ENCODE results near the gene PLEKHA5. TPM values are rescaled to one million over a fixed set of nuclear protein-coding genes. Genes with fewer than 3 reads are reported as not detected.
"Not testable (repeated sequence)": the region's sequence is repeated elsewhere in the genome, so short reads cannot be mapped to it uniquely, and the experiment has no call there.

PLEKHA5 gene
- total RNA-seq, 1 donor from 2014 or later: 32.3 TPM

- Mint-ChIP-seq H3K4me3 (ENCODE audit: unreplicated experiment) (no peak overlapping the region), H3K4me1 (ENCODE audit: unreplicated experiment) (no peaks in the 10 kb centered on the region), H3K27me3 (ENCODE audit: unreplicated experiment) (no peaks in the 10 kb centered on the region), H3K9me3 (ENCODE audit: unreplicated experiment) (peaks cover 2% of the 10 kb centered on the region), H3K27ac (ENCODE audit: unreplicated experiment) (no peak overlapping the region), H3K36me3 (ENCODE audit: unreplicated experiment) (peaks cover 12% of the 10 kb centered on the region)
- TF ChIP-seq, protein P1, sequence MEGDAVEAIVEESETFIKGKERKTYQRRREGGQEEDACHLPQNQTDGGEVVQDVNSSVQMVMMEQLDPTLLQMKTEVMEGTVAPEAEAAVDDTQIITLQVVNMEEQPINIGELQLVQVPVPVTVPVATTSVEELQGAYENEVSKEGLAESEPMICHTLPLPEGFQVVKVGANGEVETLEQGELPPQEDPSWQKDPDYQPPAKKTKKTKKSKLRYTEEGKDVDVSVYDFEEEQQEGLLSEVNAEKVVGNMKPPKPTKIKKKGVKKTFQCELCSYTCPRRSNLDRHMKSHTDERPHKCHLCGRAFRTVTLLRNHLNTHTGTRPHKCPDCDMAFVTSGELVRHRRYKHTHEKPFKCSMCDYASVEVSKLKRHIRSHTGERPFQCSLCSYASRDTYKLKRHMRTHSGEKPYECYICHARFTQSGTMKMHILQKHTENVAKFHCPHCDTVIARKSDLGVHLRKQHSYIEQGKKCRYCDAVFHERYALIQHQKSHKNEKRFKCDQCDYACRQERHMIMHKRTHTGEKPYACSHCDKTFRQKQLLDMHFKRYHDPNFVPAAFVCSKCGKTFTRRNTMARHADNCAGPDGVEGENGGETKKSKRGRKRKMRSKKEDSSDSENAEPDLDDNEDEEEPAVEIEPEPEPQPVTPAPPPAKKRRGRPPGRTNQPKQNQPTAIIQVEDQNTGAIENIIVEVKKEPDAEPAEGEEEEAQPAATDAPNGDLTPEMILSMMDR (IDR thresholded peaks at IDR 0.05): no peak
- DNase-seq (ENCODE audit: extremely low spot score, unreplicated experiment): no peak
Measured at GRCh38 chr12:19332196-19332595, 202.7 kb downstream of the PLEKHA5 start.

- Mint-ChIP-seq H3K9me3 (ENCODE audit: unreplicated experiment) (peaks cover 5% of the 10 kb centered on the region), H3K4me3 (ENCODE audit: unreplicated experiment) (no peak overlapping the region), H3K36me3 (ENCODE audit: unreplicated experiment) (peaks cover 7% of the 10 kb centered on the region), H3K4me1 (ENCODE audit: unreplicated experiment) (peaks cover 7% of the 10 kb centered on the region), H3K27me3 (ENCODE audit: unreplicated experiment) (no peaks in the 10 kb centered on the region), H3K27ac (ENCODE audit: unreplicated experiment) (no peak overlapping the region)
- TF ChIP-seq, protein P1 (IDR thresholded peaks at IDR 0.05): no peak
- no peak for DNase-seq (ENCODE audit: extremely low spot score, unreplicated experiment)
Measured at GRCh38 chr12:19338405-19338804, 208.9 kb downstream of the PLEKHA5 start.

- H3K9me3 Mint-ChIP-seq (ENCODE audit: unreplicated experiment); DNase-seq (ENCODE audit: extremely low spot score, unreplicated experiment); H3K4me1 Mint-ChIP-seq (ENCODE audit: unreplicated experiment); H3K27ac Mint-ChIP-seq (ENCODE audit: unreplicated experiment); H3K4me3 Mint-ChIP-seq (ENCODE audit: unreplicated experiment); H3K27me3 Mint-ChIP-seq (ENCODE audit: unreplicated experiment): not testable (repeated sequence)
- peaks cover 44% of the 10 kb centered on the region for H3K36me3 Mint-ChIP-seq (ENCODE audit: unreplicated experiment)
Measured at GRCh38 chr12:19350850-19351249, 221.3 kb downstream of the PLEKHA5 start.

DNA sequence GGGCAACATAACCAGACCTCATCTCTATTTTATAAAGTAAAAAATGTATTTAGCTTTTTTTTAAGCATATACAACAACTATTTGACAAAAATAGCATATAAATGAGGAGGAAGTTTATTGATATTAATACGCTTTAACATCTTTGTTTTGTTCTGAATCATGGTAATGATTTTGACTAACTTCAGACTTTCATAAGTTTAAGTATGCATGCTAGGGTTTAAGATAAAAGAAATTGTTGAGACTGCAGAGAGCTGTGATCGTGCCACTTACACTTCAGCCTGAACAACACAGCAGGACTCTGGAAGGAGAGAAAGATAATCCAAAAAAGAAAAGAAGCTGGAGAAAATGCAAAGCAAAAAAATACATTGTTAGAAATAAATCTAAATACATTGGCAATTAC lies 221.8 kb downstream of the PLEKHA5 start:
- Mint-ChIP-seq H3K9me3 (ENCODE audit: unreplicated experiment) (no peaks in the 10 kb centered on the region), H3K27ac (ENCODE audit: unreplicated experiment) (no peak overlapping the region), H3K4me1 (ENCODE audit: unreplicated experiment) (no peaks in the 10 kb centered on the region), H3K27me3 (ENCODE audit: unreplicated experiment) (no peaks in the 10 kb centered on the region), H3K4me3 (ENCODE audit: unreplicated experiment) (no peak overlapping the region), H3K36me3 (ENCODE audit: unreplicated experiment) (peaks cover 46% of the 10 kb centered on the region)
- no peak for DNase-seq (ENCODE audit: extremely low spot score, unreplicated experiment)
- TF ChIP-seq, protein P1 (IDR thresholded peaks at IDR 0.05): no peak

GRCh38 chr12:19369691-19370148 lies 240.2 kb downstream of the PLEKHA5 start:
- DNase-seq (ENCODE audit: extremely low spot score, unreplicated experiment): no peak
- H3K27ac Mint-ChIP-seq (ENCODE audit: unreplicated experiment): peak overlapping the region; percentile 54
- peaks cover 45% of the 10 kb centered on the region for H3K36me3 Mint-ChIP-seq (ENCODE audit: unreplicated experiment)
- TF ChIP-seq, protein P1 (IDR thresholded peaks at IDR 0.05): no peak
- no peaks in the 10 kb centered on the region for H3K27me3 Mint-ChIP-seq (ENCODE audit: unreplicated experiment)
- no peaks in the 10 kb centered on the region for H3K9me3 Mint-ChIP-seq (ENCODE audit: unreplicated experiment)
- H3K4me3 Mint-ChIP-seq (ENCODE audit: unreplicated experiment): no peak overlapping the region
- H3K4me1 Mint-ChIP-seq (ENCODE audit: unreplicated experiment): peaks cover 11% of the 10 kb centered on the region

- peaks cover 11% of the 10 kb centered on the region for H3K4me1 Mint-ChIP-seq (ENCODE audit: unreplicated experiment)
- no peak for DNase-seq (ENCODE audit: extremely low spot score, unreplicated experiment)
- peaks cover 41% of the 10 kb centered on the region for H3K36me3 Mint-ChIP-seq (ENCODE audit: unreplicated experiment)
- no peak overlapping the region for H3K4me3 Mint-ChIP-seq (ENCODE audit: unreplicated experiment)
- no peak overlapping the region for H3K27ac Mint-ChIP-seq (ENCODE audit: unreplicated experiment)
- no peaks in the 10 kb centered on the region for H3K9me3 Mint-ChIP-seq (ENCODE audit: unreplicated experiment)
- TF ChIP-seq, protein P1 (IDR thresholded peaks at IDR 0.05): no peak
- H3K27me3 Mint-ChIP-seq (ENCODE audit: unreplicated experiment): no peaks in the 10 kb centered on the region
Measured at GRCh38 chr12:19373586-19373985, 244.1 kb downstream of the PLEKHA5 start.

Data from osteocyte (in vitro differentiated cells).